Neural crest cell (in vitro differentiated cells): Measurements from ENCODE around the gene KDM4B. TPM values are rescaled to one million over a fixed set of nuclear protein-coding genes. Genes with fewer than 3 reads are reported as not detected.

Source experiments
- DNase-seq: peaks from one replicate; pipeline ENCODE4 v3.0.0; 2021; ENCODE audit warnings: low read depth, mixed read lengths, low spot score
- H3K27ac Mint-ChIP-seq: one replicate; pipeline ENCODE4 v1.8.0; 2021; ENCODE audit warnings: mild to moderate bottlenecking, mixed read lengths; ENCODE audit not compliant: unreplicated experiment
- H3K27me3 Mint-ChIP-seq: 2 replicates; pipeline ENCODE4 v1.8.0; 2021; ENCODE audit warnings: low read depth, mild to moderate bottlenecking, mixed read lengths
- H3K36me3 Mint-ChIP-seq: 2 replicates; pipeline ENCODE4 v1.8.0; 2021; ENCODE audit warnings: low read depth, mild to moderate bottlenecking, mixed read lengths
- H3K4me1 Mint-ChIP-seq: 2 replicates; pipeline ENCODE4 v1.8.0; 2021; ENCODE audit warnings: mixed read lengths
- H3K4me3 Mint-ChIP-seq: one replicate; pipeline ENCODE4 v1.8.0; 2021; ENCODE audit warnings: mild to moderate bottlenecking, mixed read lengths
- H3K9me3 Mint-ChIP-seq: 2 replicates; pipeline ENCODE4 v1.8.0; 2021; ENCODE audit warnings: mixed read lengths
- CTCF ChIP-seq: fragments of 200-600 bp; sonication (generic); conservative IDR thresholded peaks from 2 replicates; pipeline ENCODE4 v1.5.0; 2021; ENCODE audit warnings: antibody characterized with exemption, mild to moderate bottlenecking
- total RNA-seq: library from RNA; stranded (reverse); gene quantifications from 2 replicates; pipeline ENCODE4 v1.2.1, GENCODE V29; 2021

The KDM4B gene
- total RNA-seq, 1 donor from 2014 or later: 45.4 TPM

- no peak overlapping the region for H3K27ac Mint-ChIP-seq
- H3K9me3 Mint-ChIP-seq: no peaks in the 10 kb centered on the region
- H3K4me3 Mint-ChIP-seq: no peak overlapping the region
- TF ChIP-seq CTCF: no peak
- peaks cover 9% of the 10 kb centered on the region for H3K4me1 Mint-ChIP-seq
- no peak for DNase-seq
- H3K27me3 Mint-ChIP-seq: no peaks in the 10 kb centered on the region
- no peaks in the 10 kb centered on the region for H3K36me3 Mint-ChIP-seq
Observed at GRCh38 chr19:5013761-5014160, 44.8 kb downstream of the KDM4B start.

GRCh38 chr19:5014941-5015340, 46.0 kb downstream of the KDM4B start:
- TF ChIP-seq CTCF: no peak
- no peak for DNase-seq
- Mint-ChIP-seq H3K4me1 (peaks cover 9% of the 10 kb centered on the region), H3K9me3 (no peaks in the 10 kb centered on the region), H3K27ac (no peak overlapping the region), H3K36me3 (no peaks in the 10 kb centered on the region), H3K27me3 (no peaks in the 10 kb centered on the region), H3K4me3 (no peak overlapping the region)

- no peak for TF ChIP-seq CTCF
- no peaks in the 10 kb centered on the region for H3K9me3 Mint-ChIP-seq
- no peaks in the 10 kb centered on the region for H3K36me3 Mint-ChIP-seq
- no peak overlapping the region for H3K4me3 Mint-ChIP-seq
- H3K27me3 Mint-ChIP-seq: no peaks in the 10 kb centered on the region
- DNase-seq: no peak
- no peak overlapping the region for H3K27ac Mint-ChIP-seq
- H3K4me1 Mint-ChIP-seq: peaks cover 5% of the 10 kb centered on the region
Observed at GRCh38 chr19:5016268-5016667, 47.4 kb downstream of the KDM4B start.

- Mint-ChIP-seq H3K9me3 (no peaks in the 10 kb centered on the region), H3K27ac (no peak overlapping the region), H3K4me3 (no peak overlapping the region), H3K36me3 (no peaks in the 10 kb centered on the region), H3K4me1 (peaks cover 4% of the 10 kb centered on the region), H3K27me3 (no peaks in the 10 kb centered on the region)
- no peak for TF ChIP-seq CTCF
- no peak for DNase-seq
Observed at GRCh38 chr19:5016781-5017180, 47.9 kb downstream of the KDM4B start.

- no peak for DNase-seq
- Mint-ChIP-seq H3K27ac (no peak overlapping the region), H3K4me1 (no peaks in the 10 kb centered on the region), H3K27me3 (no peaks in the 10 kb centered on the region), H3K36me3 (no peaks in the 10 kb centered on the region), H3K9me3 (no peaks in the 10 kb centered on the region), H3K4me3 (no peak overlapping the region)
- no peak for TF ChIP-seq CTCF
Observed at GRCh38 chr19:5017235-5017634, 48.3 kb downstream of the KDM4B start.
